ENCODE measurements around the gene RAC2. TPM values are rescaled to one million over a fixed set of nuclear protein-coding genes. Genes with fewer than 3 reads are reported as not detected.

RAC2 gene
- total RNA-seq, 2 donors from 2014 or later = 27.4 to 27.6 TPM

- Histone ChIP-seq H3K4me3 (no peak overlapping the region), H3K9me3 (no peaks in the 10 kb centered on the region), H3K27me3 (no peaks in the 10 kb centered on the region), H3K9ac (ENCODE audit: low read depth in 2 of 2, low read length in 2 of 2) (peak overlapping the region in 1 of 2 donors; percentile 20), H3K27ac (peak overlapping the region; percentile 69), H3K4me1 (no peaks in the 10 kb centered on the region), H3K36me3 (no peaks in the 10 kb centered on the region)
- TF ChIP-seq, protein P1, sequence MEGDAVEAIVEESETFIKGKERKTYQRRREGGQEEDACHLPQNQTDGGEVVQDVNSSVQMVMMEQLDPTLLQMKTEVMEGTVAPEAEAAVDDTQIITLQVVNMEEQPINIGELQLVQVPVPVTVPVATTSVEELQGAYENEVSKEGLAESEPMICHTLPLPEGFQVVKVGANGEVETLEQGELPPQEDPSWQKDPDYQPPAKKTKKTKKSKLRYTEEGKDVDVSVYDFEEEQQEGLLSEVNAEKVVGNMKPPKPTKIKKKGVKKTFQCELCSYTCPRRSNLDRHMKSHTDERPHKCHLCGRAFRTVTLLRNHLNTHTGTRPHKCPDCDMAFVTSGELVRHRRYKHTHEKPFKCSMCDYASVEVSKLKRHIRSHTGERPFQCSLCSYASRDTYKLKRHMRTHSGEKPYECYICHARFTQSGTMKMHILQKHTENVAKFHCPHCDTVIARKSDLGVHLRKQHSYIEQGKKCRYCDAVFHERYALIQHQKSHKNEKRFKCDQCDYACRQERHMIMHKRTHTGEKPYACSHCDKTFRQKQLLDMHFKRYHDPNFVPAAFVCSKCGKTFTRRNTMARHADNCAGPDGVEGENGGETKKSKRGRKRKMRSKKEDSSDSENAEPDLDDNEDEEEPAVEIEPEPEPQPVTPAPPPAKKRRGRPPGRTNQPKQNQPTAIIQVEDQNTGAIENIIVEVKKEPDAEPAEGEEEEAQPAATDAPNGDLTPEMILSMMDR (IDR thresholded peaks at IDR 0.05) = no peak
- intact Hi-C loops (cut with DNase I) = no loop called here
- DNase-seq = no peak
These were observed 15.7 kb downstream of the RAC2 start for GRCh38 chr22:37228106-37229011.

DNA sequence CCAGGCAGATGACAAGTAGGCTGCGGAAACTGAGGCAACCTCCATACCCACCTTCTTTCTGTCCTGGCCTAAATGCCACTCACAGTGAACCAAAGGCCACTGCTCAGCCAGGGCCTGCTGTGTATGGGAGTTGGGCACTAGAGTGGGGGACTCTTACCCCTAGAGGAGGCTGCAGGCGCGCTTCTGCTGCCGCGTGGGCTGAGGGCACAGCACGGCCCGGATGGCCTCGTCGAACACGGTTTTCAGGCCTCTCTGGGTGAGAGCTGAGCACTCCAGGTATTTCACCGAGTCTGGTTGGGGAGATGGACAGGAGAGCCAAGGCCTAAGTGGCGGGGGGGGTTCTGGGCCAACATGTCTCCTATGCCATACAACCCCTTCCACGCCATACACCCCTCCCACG lies 17.6 kb downstream of the RAC2 start:
- Histone ChIP-seq H3K4me1 (no peaks in the 10 kb centered on the region), H3K4me3 (no peak overlapping the region), H3K27me3 (no peaks in the 10 kb centered on the region), H3K27ac (no peak overlapping the region), H3K9me3 (no peaks in the 10 kb centered on the region), H3K36me3 (no peaks in the 10 kb centered on the region), H3K9ac (ENCODE audit: low read depth in 2 of 2, low read length in 2 of 2) (peak overlapping the region in 1 of 2 donors; percentile 18)
- no peak for DNase-seq
- intact Hi-C loops (cut with DNase I) = no loop called here
- TF ChIP-seq, protein P1 (IDR thresholded peaks at IDR 0.05) = no peak

- peak overlapping the region in 1 of 2 donors; percentile 18 for H3K9ac ChIP-seq (ENCODE audit: low read depth in 2 of 2, low read length in 2 of 2)
- TF ChIP-seq, protein P1 (IDR thresholded peaks at IDR 0.05) = no peak
- no peak overlapping the region for H3K4me3 ChIP-seq
- DNase-seq = no peak
- H3K27ac ChIP-seq = no peak overlapping the region
- no peaks in the 10 kb centered on the region for H3K36me3 ChIP-seq
- no peaks in the 10 kb centered on the region for H3K4me1 ChIP-seq
- no peaks in the 10 kb centered on the region for H3K27me3 ChIP-seq
- no peaks in the 10 kb centered on the region for H3K9me3 ChIP-seq
- intact Hi-C loops (cut with DNase I) = no loop called here
These were observed 18.0 kb downstream of the RAC2 start for GRCh38 chr22:37226087-37226486.

GRCh38 chr22:37225481-37225880 lies 18.6 kb downstream of the RAC2 start:
- intact Hi-C loops (cut with DNase I) = no loop called here
- no peak overlapping the region for H3K27ac ChIP-seq
- TF ChIP-seq, protein P1 (IDR thresholded peaks at IDR 0.05) = no peak
- H3K27me3 ChIP-seq = no peaks in the 10 kb centered on the region
- H3K9me3 ChIP-seq = no peaks in the 10 kb centered on the region
- no peaks in the 10 kb centered on the region for H3K4me1 ChIP-seq
- H3K4me3 ChIP-seq = no peak overlapping the region
- H3K9ac ChIP-seq (ENCODE audit: low read depth in 2 of 2, low read length in 2 of 2) = no peak overlapping the region
- no peaks in the 10 kb centered on the region for H3K36me3 ChIP-seq
- no peak for DNase-seq

DNA sequence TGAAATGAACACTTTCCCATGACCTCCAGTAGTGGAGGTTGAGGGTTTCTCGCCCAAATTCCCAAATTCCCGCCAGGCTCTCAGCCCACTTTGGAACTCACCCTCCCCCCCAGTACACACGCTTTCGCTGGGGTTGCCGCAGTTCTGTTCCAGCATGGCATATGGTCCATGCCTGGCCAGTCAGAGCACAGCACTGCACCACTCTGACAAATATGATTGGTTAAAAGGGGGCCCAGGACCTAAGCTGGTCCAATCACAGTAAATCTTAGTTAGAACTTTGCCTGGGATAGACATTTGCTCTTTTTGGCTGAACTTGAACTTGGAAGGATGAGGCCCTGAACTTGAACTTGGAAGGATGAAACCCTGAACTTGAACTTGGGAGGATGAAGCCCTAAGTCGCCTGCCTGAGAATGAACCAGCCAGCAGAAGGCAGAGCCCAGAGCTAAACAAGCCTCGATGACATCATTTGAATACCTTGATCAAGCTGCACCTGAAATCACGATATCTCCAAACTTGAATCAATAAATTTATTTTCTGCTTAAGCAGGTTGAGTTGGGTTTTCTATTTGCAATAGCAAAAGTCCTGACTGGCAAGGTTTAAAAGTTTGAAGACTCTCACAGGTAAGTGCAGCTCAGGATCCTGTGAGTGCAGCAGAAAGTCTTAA lies 19.2 kb downstream of the RAC2 start:
- intact Hi-C loops (cut with DNase I) = no loop called here

More for the DNA sequence above, 19.2 kb downstream of the RAC2 start:
- DNase-seq = no peak
- no peak overlapping the region for H3K9ac ChIP-seq (ENCODE audit: low read depth in 2 of 2, low read length in 2 of 2)
- no peaks in the 10 kb centered on the region for H3K36me3 ChIP-seq
- no peaks in the 10 kb centered on the region for H3K9me3 ChIP-seq
- H3K4me1 ChIP-seq = no peaks in the 10 kb centered on the region
- H3K27me3 ChIP-seq = no peaks in the 10 kb centered on the region
- H3K4me3 ChIP-seq = no peak overlapping the region
- TF ChIP-seq, protein P1 (IDR thresholded peaks at IDR 0.05) = no peak
- H3K27ac ChIP-seq = no peak overlapping the region

All from colonic mucosa (tissue), 4 donors.